ENCODE measurements around the gene CARNS1. TPM values are rescaled to one million over a fixed set of nuclear protein-coding genes. Genes with fewer than 3 reads are reported as not detected.
A peak's percentile ranks its signal among the peaks of the same experiment; 100 is the strongest.

Gene CARNS1, protein sequence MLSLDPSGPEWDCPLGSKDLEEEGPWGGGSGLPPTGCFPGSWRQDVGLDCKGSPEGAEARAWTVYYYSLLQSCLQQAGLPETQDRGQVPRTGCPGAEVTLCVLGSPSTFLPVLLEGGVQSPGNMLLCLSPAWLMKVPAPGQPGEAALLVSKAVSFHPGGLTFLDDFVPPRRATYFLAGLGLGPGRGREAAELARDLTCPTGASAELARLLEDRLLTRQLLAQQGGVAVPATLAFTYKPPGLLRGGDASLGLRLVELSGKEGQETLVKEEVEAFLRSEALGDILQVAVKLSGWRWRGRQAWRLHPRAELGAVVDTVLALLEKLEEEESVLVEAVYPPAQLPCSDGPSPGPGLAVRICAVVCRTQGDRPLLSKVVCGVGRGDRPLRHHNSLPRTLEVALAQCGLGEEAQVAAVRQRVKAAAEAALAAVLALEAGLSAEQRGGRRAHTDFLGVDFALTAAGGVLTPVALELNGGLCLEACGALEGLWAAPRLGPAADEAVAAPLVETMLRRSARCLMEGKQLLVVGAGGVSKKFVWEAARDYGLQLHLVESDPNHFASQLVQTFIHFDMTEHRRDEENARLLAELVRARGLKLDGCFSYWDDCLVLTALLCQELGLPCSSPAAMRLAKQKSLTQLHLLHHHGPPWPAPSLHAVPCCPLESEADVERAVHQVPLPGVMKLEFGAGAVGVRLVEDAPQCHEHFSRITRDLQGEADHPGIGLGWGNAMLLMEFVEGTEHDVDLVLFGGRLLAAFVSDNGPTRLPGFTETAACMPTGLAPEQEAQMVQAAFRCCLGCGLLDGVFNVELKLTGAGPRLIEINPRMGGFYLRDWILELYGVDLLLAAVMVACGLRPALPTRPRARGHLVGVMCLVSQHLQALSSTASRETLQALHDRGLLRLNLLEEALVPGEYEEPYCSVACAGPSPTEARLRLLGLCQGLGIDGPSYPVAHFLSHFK
- 10 to 100 TPM in 1 of 7 donors, 1 to 10 TPM in 1, under 1 TPM in 5; 0.12 to 13.2 (median 0.66) TPM for total RNA-seq
- under 1 TPM; 0.45 to 0.58 TPM for polyA plus RNA-seq
- long read RNA-seq, donor 1, partial matches to known transcripts = 0 of 1 reads
- long read RNA-seq, donor 1, other reads (novel, unspliced or antisense) = 1 of 1 reads
- long read RNA-seq, donor 2 = 0 reads
- long read RNA-seq, donor 3, partial matches to known transcripts = 0 of 1 reads
- long read RNA-seq, donor 3, other reads (novel, unspliced or antisense) = 1 of 1 reads

DNA sequence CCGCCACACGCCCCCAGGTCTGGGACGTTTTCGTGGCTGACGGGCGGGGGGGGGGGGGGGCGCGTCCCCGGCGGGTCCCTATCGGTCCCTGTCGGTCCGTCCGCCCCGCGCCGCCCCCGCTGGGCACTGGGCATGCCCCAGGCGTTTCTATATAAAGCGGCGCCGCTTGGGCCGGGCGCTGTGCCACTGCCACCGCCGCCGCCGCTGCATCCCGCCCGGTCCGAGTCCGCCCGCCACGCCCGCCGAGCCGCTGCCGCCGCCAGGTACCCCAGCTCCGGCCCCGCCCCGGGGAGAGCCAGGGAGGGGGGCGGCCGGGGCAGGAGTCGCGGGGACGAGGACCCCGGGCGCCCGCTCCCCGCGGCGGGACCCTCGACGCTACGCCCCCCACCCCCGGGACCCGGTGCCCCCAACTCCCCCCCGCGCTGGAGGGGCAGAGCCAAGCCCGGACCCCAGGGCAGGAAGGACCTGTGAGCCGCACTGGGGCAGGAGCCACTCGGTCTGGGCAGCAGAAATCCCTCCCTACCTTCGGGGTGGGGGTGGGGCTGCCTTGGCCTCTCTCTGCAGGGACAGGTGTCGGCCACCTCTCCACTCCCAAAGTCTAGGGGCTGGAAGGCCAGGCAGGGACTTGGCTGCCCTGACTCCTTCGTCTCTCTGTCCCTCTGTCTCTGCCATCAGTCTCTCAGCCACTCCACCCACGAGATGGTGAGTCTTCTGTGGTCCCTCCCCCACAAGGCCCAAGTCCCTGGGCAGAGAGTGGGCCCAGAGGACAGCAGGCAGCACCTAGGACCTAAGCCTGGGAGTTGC is at the start of gene CARNS1:
CARNS1 (plus strand) TSS at position 178 of the 804 bp plus-strand sequence; CDS start at position 700, 522 bp downstream.
- Histone ChIP-seq H3K36me3 (no peaks in the 10 kb centered on the region), H3K9me3 (no peaks in the 10 kb centered on the region), H3K4me3 (no peak within 1 kb of the TSS), H3K27ac (no peak within 1 kb of the TSS), H3K4me1 (ENCODE audit: insufficient read depth) (peaks cover 5% of the 10 kb centered on the region), H3K27me3 (peaks cover 2% of the 10 kb centered on the region)
- intact Hi-C loops (cut with DNase I) = no loop called here
- no peak for TF ChIP-seq EP300 (IDR thresholded peaks at IDR 0.05)
- no peak for TF ChIP-seq POLR2A (IDR thresholded peaks at IDR 0.05)
- WGBS, 3 donors = 7 to 12% (median 9%) methylated on average over 24 to 66 of the region's 67 CpGs
- peak in 1 of 5 donors; percentile 36 for DNase-seq

DNA sequence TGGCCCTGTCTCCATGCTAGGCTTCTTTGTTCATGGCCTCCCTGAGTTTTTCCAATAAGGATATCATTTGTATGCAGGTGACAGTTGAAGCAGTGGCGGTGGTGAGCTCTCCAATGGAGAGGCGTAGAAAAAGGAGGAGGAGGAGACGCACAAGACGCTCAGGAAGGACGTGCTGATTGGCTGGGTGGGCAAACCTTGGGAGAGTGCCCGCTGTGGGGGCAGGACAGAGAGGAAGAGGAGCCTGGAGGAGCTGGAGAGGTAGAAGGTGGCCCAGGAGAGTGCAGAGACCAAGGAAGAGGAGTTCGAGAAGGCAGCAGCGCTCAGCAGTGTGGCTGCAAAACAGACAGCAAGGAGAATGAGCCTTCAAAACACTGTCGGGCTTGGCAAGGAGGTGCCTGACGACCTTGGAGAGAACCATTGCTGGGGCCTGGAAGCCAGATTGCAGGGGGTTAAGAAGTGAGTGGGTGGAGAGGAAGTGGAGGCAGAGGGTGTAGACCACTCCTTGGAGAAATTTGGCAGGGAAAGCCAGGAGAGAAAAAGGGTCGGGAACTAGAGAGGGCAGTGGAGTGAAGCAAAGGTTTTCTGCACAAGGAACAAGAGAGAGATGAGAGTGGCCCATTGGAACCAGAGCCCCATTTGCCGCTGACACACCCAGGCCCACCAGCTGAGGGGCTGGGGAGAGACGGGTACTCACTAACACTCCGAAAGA is 49.6 kb upstream of the CARNS1 start:
- peak; percentile 52 to 78 (median 69) for DNase-seq
- H3K27ac ChIP-seq = peak overlapping the region; percentile 37 to 75
- no peaks in the 10 kb centered on the region for H3K36me3 ChIP-seq
- intact Hi-C loops (cut with DNase I) = no loop called here
- no peaks in the 10 kb centered on the region for H3K27me3 ChIP-seq
- no peak for TF ChIP-seq EP300 (IDR thresholded peaks at IDR 0.05)
- TF ChIP-seq POLR2A (IDR thresholded peaks at IDR 0.05) = no peak
- TF ChIP-seq, protein P1, sequence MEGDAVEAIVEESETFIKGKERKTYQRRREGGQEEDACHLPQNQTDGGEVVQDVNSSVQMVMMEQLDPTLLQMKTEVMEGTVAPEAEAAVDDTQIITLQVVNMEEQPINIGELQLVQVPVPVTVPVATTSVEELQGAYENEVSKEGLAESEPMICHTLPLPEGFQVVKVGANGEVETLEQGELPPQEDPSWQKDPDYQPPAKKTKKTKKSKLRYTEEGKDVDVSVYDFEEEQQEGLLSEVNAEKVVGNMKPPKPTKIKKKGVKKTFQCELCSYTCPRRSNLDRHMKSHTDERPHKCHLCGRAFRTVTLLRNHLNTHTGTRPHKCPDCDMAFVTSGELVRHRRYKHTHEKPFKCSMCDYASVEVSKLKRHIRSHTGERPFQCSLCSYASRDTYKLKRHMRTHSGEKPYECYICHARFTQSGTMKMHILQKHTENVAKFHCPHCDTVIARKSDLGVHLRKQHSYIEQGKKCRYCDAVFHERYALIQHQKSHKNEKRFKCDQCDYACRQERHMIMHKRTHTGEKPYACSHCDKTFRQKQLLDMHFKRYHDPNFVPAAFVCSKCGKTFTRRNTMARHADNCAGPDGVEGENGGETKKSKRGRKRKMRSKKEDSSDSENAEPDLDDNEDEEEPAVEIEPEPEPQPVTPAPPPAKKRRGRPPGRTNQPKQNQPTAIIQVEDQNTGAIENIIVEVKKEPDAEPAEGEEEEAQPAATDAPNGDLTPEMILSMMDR (IDR thresholded peaks at IDR 0.05) = no peak
- no peak overlapping the region for H3K4me3 ChIP-seq
- WGBS, 3 donors = 8 to 24% (median 20%) methylated on average over 14 of the region's 14 CpGs
- peaks cover 21% of the 10 kb centered on the region for H3K4me1 ChIP-seq (ENCODE audit: insufficient read depth)
- H3K9me3 ChIP-seq = no peaks in the 10 kb centered on the region

DNA sequence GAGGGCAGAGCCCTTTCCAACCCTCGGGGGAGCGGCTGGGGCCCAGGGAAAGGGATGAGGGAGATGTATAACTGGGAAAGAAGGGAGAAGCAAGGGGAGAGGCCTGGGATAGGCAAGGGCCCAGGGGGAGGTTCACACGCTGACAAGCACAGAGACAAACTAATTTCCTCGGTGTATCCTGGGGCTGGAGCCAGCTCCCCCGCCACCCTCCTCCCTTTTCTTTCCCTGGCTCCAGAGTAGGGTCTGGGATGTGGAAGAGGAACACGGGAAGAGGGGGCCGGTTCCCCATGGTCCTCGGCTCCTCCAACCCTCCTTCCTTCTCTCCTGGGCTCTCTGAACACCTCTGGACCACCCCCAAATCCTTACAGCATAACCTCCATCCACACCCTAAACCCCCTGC is 48.9 kb upstream of the CARNS1 start:
- no peak for TF ChIP-seq EP300 (IDR thresholded peaks at IDR 0.05)
- TF ChIP-seq, protein P1 (IDR thresholded peaks at IDR 0.05) = no peak
- TF ChIP-seq POLR2A (IDR thresholded peaks at IDR 0.05) = no peak
- Histone ChIP-seq H3K4me1 (ENCODE audit: insufficient read depth) (peaks cover 27% of the 10 kb centered on the region), H3K27ac (peak overlapping the region; percentile 37 to 75), H3K4me3 (peak overlapping the region; percentile 0), H3K36me3 (no peaks in the 10 kb centered on the region), H3K27me3 (no peaks in the 10 kb centered on the region), H3K9me3 (no peaks in the 10 kb centered on the region)
- peak in 4 of 5 donors; percentile 64 to 83 (median 77) for DNase-seq
- WGBS, 3 donors = 7 to 9% (median 7%) methylated on average over 8 of the region's 8 CpGs
- intact Hi-C loops (cut with DNase I) = no loop called here
